GM19324 (cell line): ENCODE results near the gene SIPA1L3.

Experiments
- ATAC-seq: cut with Tn5 transposase; IDR thresholded peaks from one replicate; pipeline ENCODE4 v1.9.1; 2021; ENCODE audit warnings: mild to moderate bottlenecking, moderate library complexity; ENCODE audit not compliant: unreplicated experiment, low FRiP score

Gene SIPA1L3

GRCh38 chr19:38168637-38169036 is 261.6 kb downstream of the SIPA1L3 start:
- ATAC-seq: no peak

- no peak for ATAC-seq
These were observed 263.3 kb downstream of the SIPA1L3 start for GRCh38 chr19:38170334-38170733.

GRCh38 chr19:38172001-38172400 is 265.0 kb downstream of the SIPA1L3 start:
- ATAC-seq: no peak

- no peak for ATAC-seq
These were observed 266.5 kb downstream of the SIPA1L3 start for GRCh38 chr19:38173291-38174041.

GRCh38 chr19:38175422-38175821 is 268.4 kb downstream of the SIPA1L3 start:
- no peak for ATAC-seq

DNA sequence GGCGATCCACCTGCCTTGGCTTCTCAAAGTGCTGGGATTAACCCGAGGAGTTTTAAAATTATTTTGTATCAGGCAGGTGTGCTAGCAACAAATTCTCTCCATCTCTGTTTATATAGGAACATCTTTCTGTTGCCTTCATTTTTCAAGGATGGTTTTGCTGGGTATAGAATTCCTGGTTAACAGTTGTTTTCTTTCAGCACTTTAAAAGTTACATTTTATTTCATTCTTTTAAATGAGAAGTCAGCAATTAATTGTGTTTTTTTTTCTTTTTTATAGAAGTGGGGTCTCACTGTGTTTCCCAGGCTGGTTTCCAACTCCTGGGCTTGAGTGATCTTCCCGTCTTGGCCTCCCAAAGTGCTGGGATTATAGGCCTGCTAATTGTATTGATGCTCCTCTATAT is 273.1 kb downstream of the SIPA1L3 start:
- no peak for ATAC-seq

- ATAC-seq: no peak
These were observed 275.7 kb downstream of the SIPA1L3 start for GRCh38 chr19:38182536-38183210.

DNA sequence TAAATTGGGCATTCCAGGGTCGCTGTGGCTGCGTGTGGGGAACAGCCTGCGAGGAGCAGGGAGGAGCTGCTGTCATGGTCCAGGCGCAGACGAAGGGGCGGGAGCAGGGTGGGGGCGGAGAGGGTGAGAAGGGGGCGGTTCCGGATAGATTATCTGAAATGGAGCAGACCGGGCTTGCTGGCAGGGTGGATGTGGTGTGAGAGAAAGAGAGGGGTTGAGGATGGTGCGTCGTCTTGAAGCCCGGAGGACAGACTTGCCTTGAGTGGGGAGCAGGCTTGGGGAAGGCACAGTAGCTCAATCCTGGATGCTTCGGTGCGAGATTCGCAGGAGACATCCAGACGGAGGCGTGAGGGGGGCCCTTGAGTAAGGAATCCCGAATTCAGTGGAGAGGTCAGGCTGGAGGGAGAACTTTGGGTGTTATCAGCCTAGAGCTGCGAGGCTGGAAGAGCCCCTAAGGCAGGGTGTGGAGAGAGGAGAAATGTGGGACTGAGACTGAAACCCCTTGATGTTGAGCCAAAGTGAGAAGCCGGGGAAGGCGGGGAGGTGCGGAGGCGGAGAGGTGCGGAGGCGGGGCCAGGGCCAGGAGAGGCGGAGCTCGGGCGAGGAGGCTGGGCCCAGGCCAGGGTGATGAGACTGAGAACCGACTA is 276.4 kb downstream of the SIPA1L3 start:
- no peak for ATAC-seq

DNA sequence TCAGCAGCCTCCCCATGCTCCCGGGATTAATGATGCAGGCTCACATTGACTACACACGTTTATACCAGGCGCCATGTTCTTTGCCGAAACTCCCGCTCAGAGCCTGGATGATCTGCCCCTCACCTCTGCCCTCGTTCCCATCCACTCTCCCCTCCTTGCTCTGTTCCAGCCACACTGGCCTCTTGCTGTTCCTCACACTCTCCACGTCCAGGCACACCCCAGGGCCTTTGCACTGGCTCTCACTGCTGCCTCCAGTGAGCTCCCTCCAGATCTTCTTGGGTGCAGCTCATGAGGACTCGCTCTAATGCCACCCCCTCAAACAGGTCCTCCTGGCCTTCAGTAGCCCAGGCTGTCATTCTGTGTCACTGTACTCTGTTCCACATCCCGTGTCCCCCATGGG is 277.8 kb downstream of the SIPA1L3 start:
- ATAC-seq: no peak

DNA sequence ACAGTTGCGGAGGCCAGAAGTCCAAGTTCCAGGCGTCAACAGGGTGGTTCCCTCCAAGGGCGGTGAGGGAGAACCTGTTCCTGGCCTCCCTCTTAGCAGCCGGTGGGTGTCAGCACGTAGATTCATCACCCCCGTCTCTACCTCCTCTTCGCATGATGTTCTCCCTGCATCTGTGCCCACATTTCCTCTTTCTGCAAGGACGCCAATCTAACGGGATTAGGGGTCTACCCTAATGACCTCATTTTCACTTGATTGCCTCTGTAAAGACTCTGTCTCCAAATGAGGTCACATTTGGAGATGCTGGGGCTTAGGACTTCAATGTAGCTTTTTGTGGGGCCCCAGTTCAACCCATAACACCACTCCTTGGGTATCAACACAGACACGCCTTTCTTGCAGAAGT is 278.6 kb downstream of the SIPA1L3 start:
- no peak for ATAC-seq

DNA sequence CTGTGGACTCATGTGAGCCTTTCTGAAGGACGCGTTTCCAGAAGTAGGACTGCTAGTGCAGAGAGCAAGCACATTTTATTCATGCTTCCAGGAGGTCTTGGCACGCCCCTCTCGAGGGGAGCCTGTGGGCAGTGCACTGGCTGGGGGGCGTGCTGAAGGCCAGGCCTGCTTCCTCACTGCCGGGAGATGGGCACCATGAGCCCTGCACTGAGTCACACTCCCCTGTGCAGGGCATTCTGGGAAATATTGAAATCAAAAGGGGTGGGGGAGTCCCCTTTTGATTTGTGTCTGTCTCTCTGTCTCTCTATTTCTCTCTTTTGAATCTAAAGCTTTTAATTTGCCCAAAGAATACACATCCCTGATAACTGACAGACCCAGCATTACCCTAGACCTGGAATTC is 283.1 kb downstream of the SIPA1L3 start:
- no peak for ATAC-seq

- ATAC-seq: no peak
These were observed 283.8 kb downstream of the SIPA1L3 start for GRCh38 chr19:38190793-38191192.

DNA sequence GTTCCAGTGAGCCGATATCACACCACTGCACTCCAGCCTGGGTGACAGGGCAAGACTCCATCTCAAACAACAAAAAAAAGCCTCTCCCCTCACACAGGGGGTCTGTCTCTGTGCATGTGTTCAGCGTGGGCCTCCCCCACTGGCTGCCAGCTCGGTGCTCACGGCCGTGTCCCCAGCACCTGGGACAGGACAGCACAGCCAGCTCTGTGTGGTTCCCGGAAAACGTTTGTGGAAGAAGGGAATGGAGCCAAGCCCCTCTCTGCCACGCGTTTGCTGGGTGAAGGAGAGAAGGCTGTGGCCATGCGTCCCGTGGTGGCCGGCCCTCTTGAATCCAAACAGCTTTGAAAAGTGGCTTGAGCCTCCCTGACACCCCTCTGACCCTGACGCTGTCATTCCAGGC is 284.7 kb downstream of the SIPA1L3 start:
- ATAC-seq: no peak

- ATAC-seq: no peak
These were observed 286.4 kb downstream of the SIPA1L3 start for GRCh38 chr19:38193445-38193844.

GRCh38 chr19:38194061-38194701 is 287.2 kb downstream of the SIPA1L3 start:
- ATAC-seq: no peak

DNA sequence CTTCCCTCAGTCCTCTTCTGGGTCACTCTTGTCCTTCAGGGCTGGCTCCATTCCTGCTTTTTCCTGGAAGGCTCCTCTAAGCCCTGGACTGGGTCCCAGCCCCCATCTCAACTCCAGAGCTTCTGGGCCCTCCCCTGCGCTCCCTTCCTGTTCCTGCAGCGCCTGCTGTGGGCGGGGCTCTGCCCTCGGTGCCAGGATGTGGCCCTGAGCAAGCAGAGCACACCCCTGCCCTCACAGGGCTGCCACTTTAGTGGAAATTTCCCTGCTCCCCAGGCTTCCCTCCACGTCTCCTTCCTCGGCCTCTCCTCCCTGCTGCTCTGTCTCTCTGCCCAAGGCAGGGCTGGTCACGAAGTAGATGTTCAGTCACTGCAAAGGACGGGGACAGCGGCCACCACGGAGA is 288.2 kb downstream of the SIPA1L3 start:
- no peak for ATAC-seq

DNA sequence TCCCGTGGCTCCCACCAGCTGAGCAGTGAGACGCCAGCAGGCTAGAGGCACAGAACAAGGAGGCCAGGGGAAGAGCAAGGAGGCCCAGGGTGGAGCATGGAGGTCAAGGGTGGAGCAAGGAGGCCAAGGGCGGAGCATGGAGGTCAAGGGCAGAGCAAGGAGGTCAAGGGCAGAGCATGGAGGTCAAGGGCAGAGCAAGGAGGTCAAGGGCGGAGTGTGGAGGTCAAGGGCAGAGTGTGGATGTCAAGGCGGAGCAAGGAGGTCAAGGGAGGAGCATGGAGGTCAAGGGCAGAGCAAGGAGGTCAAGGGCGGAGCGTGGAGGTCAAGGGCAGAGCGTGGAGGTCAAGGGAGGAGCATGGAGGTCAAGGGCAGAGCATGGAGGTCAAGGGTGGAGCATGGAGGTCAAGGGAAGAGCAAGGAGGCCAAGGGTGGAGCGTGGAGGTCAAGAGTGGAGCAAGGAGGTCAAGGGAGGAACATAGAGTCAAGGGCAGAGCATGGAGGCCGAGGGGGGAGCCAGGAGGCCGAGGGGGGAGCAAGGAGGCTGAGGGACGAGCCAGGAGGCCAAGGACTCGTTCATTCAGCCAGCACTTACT is 289.3 kb downstream of the SIPA1L3 start:
- no peak for ATAC-seq

GRCh38 chr19:38196948-38197656 is 290.1 kb downstream of the SIPA1L3 start:
- no peak for ATAC-seq

- no peak for ATAC-seq
These were observed 291.1 kb downstream of the SIPA1L3 start for GRCh38 chr19:38197937-38198704.
